GM12873 (cell line): Measurements from ENCODE around the gene OTULIN.

Experiments
- TF ChIP-seq, protein P1 (sequence below): IDR thresholded peaks from 2 replicates; pipeline ENCODE4 v1.5.1; 2012; ENCODE audit warnings: low read depth, mild to moderate bottlenecking, moderate library complexity, low read length, control low read depth; ENCODE audit not compliant: insufficient read depth; ENCODE audit errors: missing control alignments

Gene OTULIN

DNA sequence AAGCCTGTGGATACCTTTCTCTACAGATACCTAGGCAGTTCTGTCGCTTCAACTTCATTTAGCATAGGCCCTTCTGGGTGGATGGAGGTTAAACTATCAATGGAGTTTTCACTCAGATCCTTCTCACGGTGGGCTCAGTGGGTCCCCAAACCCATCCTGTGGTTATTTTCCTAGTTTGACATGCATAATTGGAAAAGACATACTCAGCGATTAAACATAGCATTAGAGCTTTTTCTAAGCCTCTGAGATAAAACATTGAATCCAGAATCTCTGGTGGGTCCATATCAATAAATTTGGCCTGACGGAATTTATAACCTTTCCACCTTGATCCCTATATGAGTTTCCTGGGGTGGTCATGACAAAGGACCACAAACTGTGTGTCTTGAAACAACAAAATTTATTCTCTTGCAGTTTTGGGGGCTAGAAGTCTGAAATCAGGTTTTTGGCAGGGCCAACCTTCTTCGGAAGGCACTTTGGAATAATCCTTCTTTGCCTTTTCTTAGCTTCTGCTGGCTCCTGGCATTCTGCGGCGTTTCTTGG lies 1.7 kb upstream of the OTULIN start:
- TF ChIP-seq, protein P1, sequence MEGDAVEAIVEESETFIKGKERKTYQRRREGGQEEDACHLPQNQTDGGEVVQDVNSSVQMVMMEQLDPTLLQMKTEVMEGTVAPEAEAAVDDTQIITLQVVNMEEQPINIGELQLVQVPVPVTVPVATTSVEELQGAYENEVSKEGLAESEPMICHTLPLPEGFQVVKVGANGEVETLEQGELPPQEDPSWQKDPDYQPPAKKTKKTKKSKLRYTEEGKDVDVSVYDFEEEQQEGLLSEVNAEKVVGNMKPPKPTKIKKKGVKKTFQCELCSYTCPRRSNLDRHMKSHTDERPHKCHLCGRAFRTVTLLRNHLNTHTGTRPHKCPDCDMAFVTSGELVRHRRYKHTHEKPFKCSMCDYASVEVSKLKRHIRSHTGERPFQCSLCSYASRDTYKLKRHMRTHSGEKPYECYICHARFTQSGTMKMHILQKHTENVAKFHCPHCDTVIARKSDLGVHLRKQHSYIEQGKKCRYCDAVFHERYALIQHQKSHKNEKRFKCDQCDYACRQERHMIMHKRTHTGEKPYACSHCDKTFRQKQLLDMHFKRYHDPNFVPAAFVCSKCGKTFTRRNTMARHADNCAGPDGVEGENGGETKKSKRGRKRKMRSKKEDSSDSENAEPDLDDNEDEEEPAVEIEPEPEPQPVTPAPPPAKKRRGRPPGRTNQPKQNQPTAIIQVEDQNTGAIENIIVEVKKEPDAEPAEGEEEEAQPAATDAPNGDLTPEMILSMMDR = no peak

DNA sequence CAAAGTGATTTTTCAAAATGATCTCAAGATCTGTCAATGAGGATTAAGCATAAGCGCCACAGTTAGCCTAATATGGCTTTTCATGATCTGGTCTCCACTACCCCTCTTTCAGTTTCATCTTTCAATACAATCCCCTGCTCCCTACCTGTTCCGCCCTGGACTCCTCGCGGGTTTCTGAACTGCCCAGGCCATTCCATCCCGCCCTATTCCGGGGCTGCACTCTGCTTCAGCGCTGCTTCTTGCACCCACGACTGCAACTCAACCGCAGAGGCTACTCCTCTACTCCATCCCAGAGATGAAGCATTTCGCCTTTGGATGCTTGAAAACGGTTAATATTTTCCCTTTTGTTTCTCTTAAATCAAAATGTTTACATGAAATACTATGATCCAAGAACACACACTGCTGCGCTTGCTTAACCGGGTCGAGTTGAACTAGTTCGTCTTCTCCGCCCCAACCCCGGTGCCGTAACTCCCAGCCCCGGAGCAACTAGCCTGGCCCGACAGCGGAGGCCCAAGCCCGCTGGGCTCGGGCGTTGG lies 716 bp upstream of the OTULIN start:
- TF ChIP-seq, protein P1 = no peak

DNA sequence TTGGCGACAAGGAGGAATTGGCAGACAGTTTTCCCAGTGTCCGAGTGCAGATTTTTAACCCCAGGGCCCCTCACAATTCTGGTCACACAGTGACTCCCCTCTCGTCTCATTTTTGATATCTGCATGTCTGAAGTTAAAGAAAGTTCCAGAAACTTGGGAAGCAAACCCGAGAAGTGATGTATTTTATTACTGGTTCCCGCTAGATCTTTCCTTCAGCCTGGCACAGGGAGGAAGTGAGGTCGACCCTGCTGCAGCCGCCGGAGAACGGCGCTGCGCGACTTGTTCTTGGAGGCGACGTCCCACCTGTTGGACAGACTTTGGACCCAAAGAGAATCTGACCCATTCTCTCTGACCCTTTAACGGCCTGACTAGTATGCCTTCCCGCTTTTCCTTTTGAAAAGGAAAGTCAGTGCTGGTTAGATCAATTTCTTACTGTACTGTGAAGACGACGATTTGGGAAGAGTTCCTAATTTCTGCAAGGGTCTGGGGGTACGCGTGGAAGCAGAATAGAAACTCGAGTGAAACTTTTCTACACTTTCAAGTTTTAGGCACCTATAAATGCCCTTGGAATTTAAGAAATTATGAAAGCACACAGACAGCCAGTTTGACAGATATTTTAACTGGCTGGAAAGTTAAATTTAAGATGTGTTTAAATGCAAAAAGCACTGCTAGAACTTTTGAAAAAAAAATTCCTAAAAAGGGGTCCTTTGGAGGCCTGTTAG lies 744 bp downstream of the OTULIN start:
- TF ChIP-seq, protein P1 = no peak

DNA sequence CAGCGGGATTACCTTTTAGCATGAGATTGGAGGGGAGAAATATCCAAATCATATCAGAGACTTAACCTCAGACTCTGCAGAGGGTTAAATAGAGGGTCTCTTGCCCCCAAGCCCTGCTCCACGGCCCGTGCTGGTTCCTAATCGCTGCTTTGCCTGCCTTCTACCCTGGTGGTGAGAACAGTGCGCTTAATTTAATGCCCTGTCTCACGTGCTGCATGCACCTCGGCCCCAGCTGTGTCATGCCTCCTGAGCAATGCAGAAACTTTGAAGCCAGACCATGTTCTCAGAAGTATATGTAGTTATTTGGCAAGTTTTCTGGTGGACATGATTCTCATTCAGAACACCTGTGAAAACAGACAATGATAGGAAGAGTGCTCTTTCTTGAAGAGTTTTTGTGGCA lies 1.4 kb downstream of the OTULIN start:
- TF ChIP-seq, protein P1 = peak; percentile 44

DNA sequence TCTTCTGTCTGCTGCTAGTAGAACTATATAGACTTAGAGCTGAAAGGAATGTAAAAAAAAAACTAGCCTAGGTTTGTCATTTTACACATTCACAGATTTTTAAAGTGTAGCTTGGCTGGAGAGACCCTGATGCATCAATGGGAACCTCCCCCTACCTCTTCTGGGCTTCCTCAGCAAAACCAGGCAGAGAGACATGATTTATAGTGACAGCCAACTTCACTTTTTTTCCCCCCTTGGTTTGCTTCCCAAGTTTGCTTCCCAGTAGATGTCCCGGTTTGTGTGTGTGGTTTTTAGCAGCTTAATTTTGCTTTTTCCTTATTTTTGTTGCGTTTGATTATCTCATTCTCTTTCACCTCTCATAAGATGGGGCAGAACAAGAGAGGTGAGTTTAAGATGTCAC lies 1.8 kb downstream of the OTULIN start:
- TF ChIP-seq, protein P1 = no peak

DNA sequence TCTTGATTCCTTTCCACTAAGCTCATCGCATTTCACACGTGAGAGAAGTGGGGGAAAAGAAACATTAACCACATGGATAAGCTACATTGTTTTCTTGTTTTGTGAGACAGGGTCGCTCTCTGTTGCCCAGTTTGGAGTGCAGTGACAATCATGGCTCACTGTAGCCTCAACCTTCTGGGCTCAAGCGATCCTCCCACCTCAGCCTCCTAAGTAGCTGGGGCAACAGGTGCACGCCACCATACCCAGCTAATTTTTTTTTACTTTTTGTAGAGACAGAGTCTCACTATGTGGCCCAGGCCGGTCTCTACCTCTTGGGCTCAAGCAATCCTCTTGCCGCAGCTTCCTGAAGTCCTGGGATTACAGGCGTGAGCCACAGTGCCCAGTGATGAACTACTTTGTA lies 2.8 kb downstream of the OTULIN start:
- TF ChIP-seq, protein P1 = no peak

DNA sequence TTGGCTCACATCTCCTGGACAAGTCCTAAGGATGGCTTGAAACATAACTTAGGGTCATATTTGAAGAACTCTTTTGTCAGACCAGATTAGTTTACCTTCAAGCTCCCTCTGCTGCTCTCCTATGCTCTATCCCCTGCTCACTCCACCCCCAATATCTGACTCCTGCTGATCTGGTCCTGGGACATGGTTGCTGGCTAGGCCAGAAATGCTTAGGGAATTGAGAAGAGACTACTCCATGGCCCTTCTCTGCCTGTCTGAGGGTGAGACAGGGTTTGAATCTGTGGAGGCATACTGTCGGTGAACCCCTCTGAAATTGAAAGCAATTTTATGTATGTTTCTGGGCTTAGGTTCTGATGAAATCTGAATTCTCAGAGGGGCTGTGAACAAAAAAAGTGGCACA lies 3.3 kb downstream of the OTULIN start:
- TF ChIP-seq, protein P1 = no peak
